Measurements from ENCODE around the gene TGFBR3L.

DNA sequence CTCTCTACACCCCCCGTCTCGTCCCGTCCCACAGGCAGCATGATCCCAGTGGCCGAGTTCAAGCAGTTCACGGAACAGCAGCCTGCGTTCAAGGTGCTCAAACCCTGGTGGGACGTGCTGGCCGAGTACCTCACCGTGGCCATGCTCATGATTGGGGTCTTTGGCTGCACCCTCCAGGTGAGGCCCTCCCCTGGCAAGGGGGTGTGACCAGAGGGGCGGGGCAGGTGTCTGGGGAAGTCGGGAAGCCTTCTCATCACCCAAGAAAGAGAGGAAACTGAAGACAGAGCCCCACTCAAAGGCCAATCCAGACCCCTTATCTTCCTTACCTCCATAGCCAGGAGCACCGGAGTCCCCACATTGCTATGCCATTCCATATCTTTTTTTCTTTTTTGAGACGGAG lies 19.1 kb upstream of the TGFBR3L start:
- TF ChIP-seq EP300 (IDR thresholded peaks at IDR 0.05) = no peak
- no peak for TF ChIP-seq CTCF (IDR thresholded peaks at IDR 0.05)

All from tibial nerve (tissue), 4 donors.